CD4-positive, alpha-beta memory T cell (primary cell): ENCODE measurements around the gene LRP2BP. TPM values are rescaled to one million over a fixed set of nuclear protein-coding genes. Genes with fewer than 3 reads are reported as not detected.
"Not testable (repeated sequence)": the region's sequence is repeated elsewhere in the genome, so short reads cannot be mapped to it uniquely, and the experiment has no call there.

Experiments used
- CTCF ChIA-PET: fragments of 350-600 bp; sonication (Branson Sonifier 250); formaldehyde crosslinking; loops from one replicate; lab custom pipeline; 2021; ENCODE audit warnings: inconsistent platforms; ENCODE audit not compliant: partially characterized antibody; lab: Charles Lee
- POLR2A ChIA-PET: fragments of 350-600 bp; sonication (Branson Sonifier 250); formaldehyde crosslinking; loops from one replicate; lab custom pipeline; 2021; ENCODE audit not compliant: partially characterized antibody; lab: Charles Lee
- DNase-seq, 5 donors: peaks; one replicate each; pipeline versions ENCODE4 v3.0.0 to v3.0.0-alpha.2; 2020 to 2022; ENCODE audit warnings: mixed read lengths in 1 of 5
- H3K27ac ChIP-seq: one replicate; pipeline ENCODE4 v1.7.0; 2013; ENCODE audit warnings: low read depth, low read length
- H3K27me3 ChIP-seq: 2 replicates; pipeline ENCODE4 v1.7.0; 2013; ENCODE audit warnings: mild to moderate bottlenecking, low read length, moderate library complexity; ENCODE audit not compliant: insufficient read depth
- H3K36me3 ChIP-seq: 2 replicates; pipeline ENCODE4 v1.7.0; 2013; ENCODE audit warnings: mild to moderate bottlenecking, low read length, moderate library complexity; ENCODE audit not compliant: insufficient read depth
- H3K4me1 ChIP-seq: 2 replicates; pipeline ENCODE4 v1.7.0; 2013; ENCODE audit warnings: mild to moderate bottlenecking, low read length, moderate library complexity; ENCODE audit not compliant: insufficient read depth
- H3K4me3 ChIP-seq, 2 donors: one replicate each; pipeline ENCODE4 v1.7.0; 2013; ENCODE audit warnings: low read length in 2 of 2, mild to moderate bottlenecking in 1 of 2
- H3K9me3 ChIP-seq, 2 donors: one replicate each; pipeline ENCODE4 v1.7.0; 2013; ENCODE audit warnings: low read length in 2 of 2, control low read depth in 1 of 2; ENCODE audit not compliant: control insufficient read depth in 1 of 2
- H3K27ac Mint-ChIP-seq, 7 donors: one replicate each; pipeline ENCODE4 v1.8.0; 2020 to 2021; ENCODE audit warnings: mixed read lengths in 7 of 7, mild to moderate bottlenecking in 6 of 7, inconsistent platforms in 3 of 7, moderate library complexity in 3 of 7
- H3K27me3 Mint-ChIP-seq, 2 donors: one replicate each; pipeline ENCODE4 v1.8.0; 2020 to 2021; ENCODE audit warnings: mixed read lengths in 2 of 2
- H3K36me3 Mint-ChIP-seq, 2 donors: one replicate each; pipeline ENCODE4 v1.8.0; 2020 to 2021; ENCODE audit warnings: mixed read lengths in 2 of 2, inconsistent platforms in 1 of 2, mild to moderate bottlenecking in 1 of 2
- H3K4me1 Mint-ChIP-seq, 4 donors: one replicate each; pipeline ENCODE4 v1.8.0; 2020 to 2021; ENCODE audit warnings: mixed read lengths in 4 of 4, mild to moderate bottlenecking in 1 of 4
- H3K4me3 Mint-ChIP-seq, 8 donors: one replicate each; pipeline ENCODE4 v1.8.0; 2020 to 2021; ENCODE audit warnings: mixed read lengths in 8 of 8, mild to moderate bottlenecking in 7 of 8, moderate library complexity in 6 of 8, inconsistent platforms in 3 of 8
- H3K9me3 Mint-ChIP-seq, 8 donors: one replicate each; pipeline ENCODE4 v1.8.0; 2020 to 2021; ENCODE audit warnings: mixed read lengths in 8 of 8, mild to moderate bottlenecking in 5 of 8, inconsistent platforms in 3 of 8, moderate library complexity in 1 of 8
- intact Hi-C: fragments of 100-400 bp; cut with micrococcal nuclease; formaldehyde crosslinking; loops from one replicate; pipeline ENCODE4 v1.15.1; 2023
- polyA plus RNA-seq, 2 donors: library from polyadenylated mRNA; unstranded; fragments of 300-500 nt; fragmentation: Illumina TruSeq; gene quantifications; one replicate each; pipeline ENCODE4 v1.2.3, GENCODE V29; 2021
- total RNA-seq, 2 experiments: library from RNA; stranded (reverse); gene quantifications; one replicate each; pipeline ENCODE4 v1.2.3, GENCODE V29; 2021

The LRP2BP gene
- total and polyA plus RNA-seq, 4 experiments from 2014 or later, result 0.20 to 1.9 (median 1.9) TPM; not detected in 1

- Mint-ChIP-seq H3K4me3 (no peak overlapping the region), H3K36me3 (peaks cover 18 to 39% of the 10 kb centered on the region in 2 donors), H3K27ac (no peak overlapping the region), H3K4me1 (peaks cover 0 to 4% (median under 1%) of the 10 kb centered on the region in 4 donors), H3K9me3 (peaks cover 0 to 3% (median 0%) of the 10 kb centered on the region in 8 donors), H3K27me3 (no peaks in the 10 kb centered on the region)
- H3K36me3 ChIP-seq, result no peaks in the 10 kb centered on the region
- no peak overlapping the region for H3K4me3 ChIP-seq
- H3K4me1 ChIP-seq, result no peaks in the 10 kb centered on the region
- H3K27me3 ChIP-seq, result no peaks in the 10 kb centered on the region
- ChIA-PET POLR2A (no interaction called here), CTCF (interaction anchor here (0.9 to 1.0 kb wide), 2 partner anchors 9 to 327 kb away, joined by 3 read pairs; no protein-coding TSS in a partner anchor)
- H3K9me3 ChIP-seq, result no peaks in the 10 kb centered on the region
- no peak for DNase-seq
- intact Hi-C loops, result no loop called here
- no peak overlapping the region for H3K27ac ChIP-seq
Measured at GRCh38 chr4:185332575-185333464, 62.9 kb downstream of the LRP2BP start.

GRCh38 chr4:185329879-185330510 is 65.7 kb downstream of the LRP2BP start:
- CTCF ChIA-PET, H3K27me3 ChIP-seq, H3K4me1 Mint-ChIP-seq, DNase-seq, H3K27ac Mint-ChIP-seq, POLR2A ChIA-PET, intact Hi-C loops, H3K4me1 ChIP-seq, H3K4me3 ChIP-seq, H3K27me3 Mint-ChIP-seq, H3K36me3 ChIP-seq, H3K27ac ChIP-seq, H3K9me3 ChIP-seq, H3K9me3 Mint-ChIP-seq, H3K4me3 Mint-ChIP-seq: not testable (repeated sequence)
- peaks cover 12 to 26% of the 10 kb centered on the region in 2 donors for H3K36me3 Mint-ChIP-seq

- Histone ChIP-seq H3K27me3 (no peaks in the 10 kb centered on the region), H3K4me3 (no peak overlapping the region), H3K4me1 (no peaks in the 10 kb centered on the region), H3K27ac (no peak overlapping the region), H3K36me3 (no peaks in the 10 kb centered on the region), H3K9me3 (no peaks in the 10 kb centered on the region)
- no peak overlapping the region for H3K4me3 Mint-ChIP-seq
- peaks cover 0 to 2% (median under 1%) of the 10 kb centered on the region in 4 donors for H3K4me1 Mint-ChIP-seq
- peaks cover 0 to 3% (median 0%) of the 10 kb centered on the region in 8 donors for H3K9me3 Mint-ChIP-seq
- peak overlapping the region in 1 of 7 donors; percentile 74 for H3K27ac Mint-ChIP-seq
- intact Hi-C loops, result no loop called here
- H3K27me3 Mint-ChIP-seq, result no peaks in the 10 kb centered on the region
- ChIA-PET CTCF (interaction anchor here (0.6 kb wide), 1 partner anchor 1720 kb away, joined by 3 read pairs; no protein-coding TSS in a partner anchor), POLR2A (no interaction called here)
- H3K36me3 Mint-ChIP-seq, result peaks cover 18 to 35% of the 10 kb centered on the region in 2 donors
- DNase-seq, result no peak
Measured at GRCh38 chr4:185328586-185328985, 67.1 kb downstream of the LRP2BP start.

GRCh38 chr4:185325721-185326120 is 70.0 kb downstream of the LRP2BP start:
- H3K4me1 ChIP-seq, H3K27ac Mint-ChIP-seq, H3K36me3 ChIP-seq, POLR2A ChIA-PET, intact Hi-C loops, H3K27ac ChIP-seq, H3K4me3 Mint-ChIP-seq, H3K4me1 Mint-ChIP-seq, H3K9me3 ChIP-seq, CTCF ChIA-PET, H3K27me3 ChIP-seq, DNase-seq, H3K27me3 Mint-ChIP-seq, H3K9me3 Mint-ChIP-seq, H3K4me3 ChIP-seq: not testable (repeated sequence)
- peaks cover 19 to 30% of the 10 kb centered on the region in 2 donors for H3K36me3 Mint-ChIP-seq

GRCh38 chr4:185324361-185324760 is 71.4 kb downstream of the LRP2BP start:
- POLR2A ChIA-PET, H3K4me1 Mint-ChIP-seq, H3K4me1 ChIP-seq, H3K27ac ChIP-seq, H3K9me3 ChIP-seq, H3K27me3 ChIP-seq, H3K9me3 Mint-ChIP-seq, H3K4me3 ChIP-seq, H3K4me3 Mint-ChIP-seq, H3K36me3 ChIP-seq, DNase-seq, intact Hi-C loops, H3K27me3 Mint-ChIP-seq: not testable (repeated sequence)
- Mint-ChIP-seq H3K27ac (peak overlapping the region in 1 of 7 donors; percentile 14), H3K36me3 (peaks cover 23 to 29% of the 10 kb centered on the region in 2 donors)
- CTCF ChIA-PET, result interaction anchor here (0.9 kb wide), 1 partner anchor 8 kb away, joined by 3 read pairs; no protein-coding TSS in a partner anchor

GRCh38 chr4:185323606-185324005 is 72.1 kb downstream of the LRP2BP start:
- Histone ChIP-seq H3K27me3 (no peaks in the 10 kb centered on the region), H3K36me3 (no peaks in the 10 kb centered on the region), H3K9me3 (no peaks in the 10 kb centered on the region), H3K4me3 (no peak overlapping the region), H3K27ac (no peak overlapping the region), H3K4me1 (peaks cover 1% of the 10 kb centered on the region)
- POLR2A ChIA-PET, result no interaction called here
- H3K9me3 Mint-ChIP-seq, result no peaks in the 10 kb centered on the region
- CTCF ChIA-PET, result interaction anchor here (0.9 kb wide), 1 partner anchor 9 kb away, joined by 3 read pairs; no protein-coding TSS in a partner anchor
- peak overlapping the region in 1 of 7 donors; percentile 2 for H3K27ac Mint-ChIP-seq
- H3K4me3 Mint-ChIP-seq, result no peak overlapping the region
- H3K36me3 Mint-ChIP-seq, result peaks cover 22 to 25% of the 10 kb centered on the region in 2 donors
- no peaks in the 10 kb centered on the region for H3K27me3 Mint-ChIP-seq
- intact Hi-C loops, result no loop called here
- DNase-seq, result no peak
- H3K4me1 Mint-ChIP-seq, result peaks cover under 1 to 3% (median 3%) of the 10 kb centered on the region in 4 donors

GRCh38 chr4:185322803-185323202 is 72.9 kb downstream of the LRP2BP start:
- Mint-ChIP-seq H3K27ac (no peak overlapping the region), H3K9me3 (no peaks in the 10 kb centered on the region), H3K4me1 (peaks cover 4 to 8% (median 6%) of the 10 kb centered on the region in 4 donors), H3K36me3 (peaks cover 23 to 29% of the 10 kb centered on the region in 2 donors), H3K27me3 (no peaks in the 10 kb centered on the region), H3K4me3 (no peak overlapping the region)
- intact Hi-C loops, result no loop called here
- H3K27me3 ChIP-seq, result no peaks in the 10 kb centered on the region
- H3K36me3 ChIP-seq, result no peaks in the 10 kb centered on the region
- H3K4me3 ChIP-seq, result no peak overlapping the region
- peaks cover 5% of the 10 kb centered on the region for H3K4me1 ChIP-seq
- H3K9me3 ChIP-seq, result no peaks in the 10 kb centered on the region
- DNase-seq, result no peak
- ChIA-PET CTCF (no interaction called here), POLR2A (no interaction called here)
- no peak overlapping the region for H3K27ac ChIP-seq
